GM19035 (cell line): Measurements from ENCODE around the gene PIK3R6.

ENCODE experiments used
- ATAC-seq: cut with Tn5 transposase; IDR thresholded peaks from one replicate; pipeline ENCODE4 v1.9.1; 2021; ENCODE audit not compliant: unreplicated experiment

Gene PIK3R6

DNA sequence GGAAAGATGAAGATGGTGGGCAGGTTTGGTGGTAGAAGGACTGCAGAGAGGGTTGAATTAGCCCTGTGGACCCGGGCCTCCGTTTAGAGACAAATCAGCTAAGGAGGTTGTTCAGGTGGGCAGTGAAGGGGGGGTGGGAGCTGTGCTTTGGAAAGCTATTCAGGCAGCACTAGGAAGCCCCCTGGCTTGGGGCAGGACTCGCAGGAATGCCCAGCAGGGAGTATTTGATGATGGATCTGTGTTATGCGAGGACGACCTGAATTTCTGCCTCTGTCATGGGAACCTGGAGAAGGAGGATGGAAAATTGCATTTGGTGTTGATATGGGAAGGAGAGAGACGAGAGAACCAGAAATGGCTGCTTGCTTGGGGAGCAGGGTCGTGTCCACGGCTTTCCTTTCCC lies 112.6 kb downstream of the PIK3R6 start:
- ATAC-seq, result no peak

DNA sequence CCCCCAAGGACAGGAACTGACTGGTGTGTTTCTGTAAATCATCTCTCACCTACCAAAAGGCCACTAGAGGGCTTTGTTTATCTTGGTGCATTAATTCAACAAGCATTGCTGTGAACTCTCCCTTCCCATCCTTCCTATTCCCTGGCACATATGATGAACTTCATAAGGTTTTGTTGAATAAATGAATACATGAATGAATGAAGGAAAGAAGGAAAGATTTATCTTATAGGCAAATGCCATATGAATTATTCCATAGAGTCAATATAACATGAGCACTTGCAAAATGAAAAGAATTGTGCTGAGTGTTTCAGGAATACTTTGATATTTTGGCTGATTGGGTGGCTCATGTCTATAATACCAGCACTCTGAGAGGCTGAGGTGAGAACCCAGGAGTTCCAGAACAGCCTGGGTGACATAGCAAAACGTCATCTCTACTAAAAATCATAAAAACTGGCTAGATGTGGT lies 113.5 kb downstream of the PIK3R6 start:
- no peak for ATAC-seq

DNA sequence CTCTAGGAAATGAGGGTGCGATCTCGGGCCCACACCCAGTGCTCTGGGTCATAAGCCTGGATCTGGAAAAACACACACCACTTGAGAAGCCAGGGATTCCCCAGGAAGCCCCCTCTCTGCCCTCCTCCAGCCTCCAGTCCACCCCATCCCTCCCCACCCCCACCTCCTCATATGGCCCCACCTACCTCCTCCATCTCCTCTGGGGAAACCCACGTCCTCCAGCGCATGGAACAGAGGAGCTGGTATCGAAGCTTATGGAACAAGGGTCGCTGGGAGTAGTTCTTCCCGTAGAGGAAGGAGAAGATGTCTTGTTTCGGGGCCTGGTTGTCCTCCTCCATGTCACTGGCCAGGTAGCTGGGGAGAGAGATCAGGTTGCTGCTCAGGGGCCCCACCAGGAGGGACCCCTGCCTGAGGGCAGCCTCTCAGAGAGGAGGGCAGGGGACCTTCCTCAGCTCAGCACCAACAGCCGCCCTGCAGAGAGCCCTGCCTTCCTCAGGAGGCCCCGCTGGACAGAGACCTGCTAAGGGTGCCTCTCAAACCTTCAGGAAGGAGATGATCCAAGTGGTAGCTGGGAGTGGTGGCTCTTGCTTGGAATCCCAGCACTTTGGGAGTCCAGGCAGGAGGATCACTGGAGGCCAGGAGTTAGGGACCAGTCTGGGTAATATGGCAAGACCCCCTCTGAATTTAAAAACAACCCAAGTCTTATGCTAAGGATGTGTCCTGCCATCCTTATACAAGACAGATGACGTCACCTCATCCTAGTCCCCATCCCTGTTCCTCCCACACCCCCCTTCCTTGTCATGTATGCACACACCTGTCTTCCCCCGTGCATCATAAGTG lies 114.1 kb downstream of the PIK3R6 start:
- ATAC-seq, result no peak
